GM19395 (cell line): ENCODE measurements around the gene AKR1A1.
A peak's percentile ranks its signal among the peaks of the same experiment; 100 is the strongest.
"Not testable (repeated sequence)": the region's sequence is repeated elsewhere in the genome, so short reads cannot be mapped to it uniquely, and the experiment has no call there.

Source experiments
- ATAC-seq: cut with Tn5 transposase; IDR thresholded peaks from one replicate; pipeline ENCODE4 v1.9.1; 2021; ENCODE audit warnings: mild to moderate bottlenecking, moderate library complexity; ENCODE audit not compliant: unreplicated experiment

Gene AKR1A1

DNA sequence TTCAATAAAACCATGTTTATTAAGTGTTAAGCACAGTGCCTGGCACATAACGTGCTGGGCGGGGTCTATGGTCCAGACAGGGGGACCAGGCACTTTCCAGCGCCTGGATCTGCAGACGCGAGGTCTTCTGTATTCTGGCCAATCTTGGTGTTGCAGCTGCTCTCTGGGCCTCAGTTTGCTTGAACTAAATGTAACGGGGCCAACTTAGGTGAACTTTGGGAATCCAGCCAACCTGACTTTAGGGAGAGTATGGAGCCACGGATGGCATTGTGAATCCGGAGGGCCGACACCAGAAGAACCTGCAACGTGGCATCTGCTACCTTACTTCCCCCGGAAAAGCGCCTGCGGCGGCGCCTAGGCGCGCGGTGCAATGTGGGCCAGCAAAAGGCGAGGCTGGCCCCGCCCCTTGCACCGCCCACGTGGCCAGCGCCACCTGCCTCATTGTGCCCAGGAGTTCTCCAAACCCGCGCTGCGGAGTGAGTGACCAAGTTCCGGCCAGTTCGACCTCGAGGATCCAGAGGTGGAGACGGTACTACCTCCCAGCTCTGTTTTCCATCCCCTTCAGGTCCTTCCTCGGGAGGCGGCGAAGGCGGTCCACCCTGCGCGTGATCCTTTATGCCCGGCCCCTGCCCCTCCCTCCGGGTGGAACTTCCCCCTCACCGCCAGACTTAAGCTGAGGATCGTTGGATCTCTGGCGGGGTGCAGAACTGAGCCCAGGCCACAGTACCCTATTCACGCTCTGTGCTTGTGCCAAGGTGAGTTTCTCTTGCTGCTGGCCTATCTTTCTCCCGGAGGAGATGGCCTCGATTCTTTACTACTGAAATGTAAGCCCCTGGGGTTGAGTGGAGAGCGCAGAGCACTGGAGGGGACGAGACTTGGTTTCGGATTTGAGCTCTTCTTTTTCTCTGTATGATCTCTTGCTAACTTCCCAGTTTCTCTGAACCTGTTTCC is at the start of gene AKR1A1:
Gene AKR1A1, plus strand, starts transcription at position 426 of the 951 bp plus-strand sequence. CDS start 10,969 bp downstream, outside the sequence.
- ATAC-seq = peak; percentile 88

- ATAC-seq = no peak
These were observed 49.1 kb upstream of the AKR1A1 start for GRCh38 chr1:45501505-45501859.

- no peak for ATAC-seq
These were observed 46.9 kb upstream of the AKR1A1 start for GRCh38 chr1:45503462-45504360.

DNA sequence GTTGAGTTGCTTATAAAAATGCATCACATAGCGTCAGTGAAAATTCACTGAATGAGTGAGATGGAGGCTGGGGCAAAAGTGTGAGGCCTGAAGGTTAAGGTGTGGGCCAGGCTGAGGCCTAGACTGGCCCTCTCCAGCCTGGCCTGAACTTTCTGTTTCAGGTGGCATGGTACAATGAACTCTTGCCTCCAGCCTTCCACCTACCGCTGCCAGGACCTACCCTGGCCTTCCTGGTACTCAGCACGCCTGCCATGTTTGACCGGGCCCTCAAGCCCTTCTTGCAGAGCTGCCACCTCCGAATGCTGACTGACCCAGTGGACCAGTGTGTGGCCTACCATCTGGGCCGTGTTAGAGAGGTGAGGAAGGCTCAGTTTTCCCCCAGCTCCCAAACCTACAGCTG is 43.4 kb upstream of the AKR1A1 start:
- ATAC-seq = no peak

DNA sequence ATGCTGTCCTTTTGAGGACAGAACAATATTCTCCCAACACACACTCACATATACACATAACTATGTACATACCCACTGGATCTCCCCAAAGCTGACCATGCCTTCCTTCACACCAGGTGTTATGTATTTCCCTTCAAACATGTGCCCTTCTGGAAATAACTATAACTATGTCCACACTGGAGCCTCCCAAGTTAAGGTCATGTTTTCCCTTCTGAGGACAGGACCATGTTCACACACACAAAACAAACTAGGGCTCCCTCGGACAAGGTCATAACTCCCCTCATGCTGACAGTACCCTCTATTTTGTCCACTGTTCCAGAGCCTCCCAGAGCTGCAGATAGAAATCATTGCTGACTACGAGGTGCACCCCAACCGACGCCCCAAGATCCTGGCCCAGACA is 42.7 kb upstream of the AKR1A1 start:
- ATAC-seq = no peak

GRCh38 chr1:45508295-45509151 is 42.1 kb upstream of the AKR1A1 start:
- ATAC-seq = no peak

DNA sequence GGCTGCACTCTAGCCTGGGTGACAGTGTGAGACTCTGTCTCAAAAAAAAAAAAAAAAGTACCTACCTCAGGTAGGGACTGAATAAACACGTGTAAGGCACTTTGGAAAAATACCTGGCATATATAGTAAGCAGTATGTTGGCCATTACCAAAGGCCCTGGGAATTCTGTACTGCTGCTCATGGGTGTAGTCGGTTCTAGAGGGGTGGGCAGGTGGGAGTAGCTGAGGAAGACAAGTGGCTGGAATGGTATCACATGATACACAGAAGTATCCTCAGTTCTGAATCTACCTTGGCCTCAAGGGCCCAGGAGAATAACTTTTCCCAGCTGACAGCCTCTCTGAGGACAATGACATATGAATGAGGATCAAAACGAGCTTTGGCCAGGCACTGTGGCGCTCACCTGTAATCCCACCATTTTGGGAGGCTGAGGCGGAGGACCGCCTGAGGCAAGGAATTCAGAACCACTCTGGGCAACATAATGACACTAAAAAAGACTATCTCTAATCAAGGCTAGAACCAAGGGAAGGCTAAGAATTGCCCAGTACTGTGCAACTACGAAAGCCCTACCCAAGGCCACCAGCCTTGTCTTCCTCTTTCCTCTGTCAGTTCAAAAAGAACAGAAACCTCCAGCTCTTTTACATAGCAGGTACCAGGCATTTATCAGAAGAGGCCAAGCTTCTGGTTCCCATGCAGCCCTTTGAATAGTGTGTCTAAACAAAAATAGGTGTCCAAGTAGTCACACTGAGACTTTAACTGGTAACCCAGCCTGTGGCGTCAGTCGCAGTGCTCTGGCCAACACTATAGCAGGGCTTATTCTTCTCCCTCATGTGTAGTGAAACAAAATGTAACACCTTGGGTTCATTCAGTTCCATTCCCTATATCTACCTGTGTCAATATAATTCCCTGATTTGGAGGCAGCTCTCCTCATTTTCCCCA is 40.3 kb upstream of the AKR1A1 start:
- ATAC-seq = no peak

- ATAC-seq = no peak
These were observed 39.6 kb upstream of the AKR1A1 start for GRCh38 chr1:45510972-45511527.

DNA sequence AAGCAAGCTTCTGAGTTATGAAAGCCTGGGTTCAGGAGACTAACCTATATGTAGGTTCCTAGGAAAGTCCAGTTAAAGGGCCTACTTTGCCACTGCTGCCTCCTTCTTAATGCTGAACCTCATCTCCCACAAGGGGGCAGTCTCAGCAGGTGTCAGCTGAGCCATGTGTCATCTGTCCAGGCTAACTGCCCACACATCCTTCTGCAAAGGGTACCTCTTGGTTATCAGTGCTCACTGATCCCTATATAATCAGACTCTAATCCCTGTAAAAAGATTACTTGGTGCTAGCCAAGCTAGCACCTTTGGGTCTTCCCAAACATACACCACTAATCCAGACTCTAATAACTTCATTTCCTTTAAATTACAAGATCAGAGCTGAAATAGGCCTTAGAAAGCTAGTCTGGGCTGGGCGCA is 38.0 kb upstream of the AKR1A1 start:
- no peak for ATAC-seq

GRCh38 chr1:45513532-45514260 is 36.9 kb upstream of the AKR1A1 start:
- not testable (repeated sequence) for ATAC-seq

DNA sequence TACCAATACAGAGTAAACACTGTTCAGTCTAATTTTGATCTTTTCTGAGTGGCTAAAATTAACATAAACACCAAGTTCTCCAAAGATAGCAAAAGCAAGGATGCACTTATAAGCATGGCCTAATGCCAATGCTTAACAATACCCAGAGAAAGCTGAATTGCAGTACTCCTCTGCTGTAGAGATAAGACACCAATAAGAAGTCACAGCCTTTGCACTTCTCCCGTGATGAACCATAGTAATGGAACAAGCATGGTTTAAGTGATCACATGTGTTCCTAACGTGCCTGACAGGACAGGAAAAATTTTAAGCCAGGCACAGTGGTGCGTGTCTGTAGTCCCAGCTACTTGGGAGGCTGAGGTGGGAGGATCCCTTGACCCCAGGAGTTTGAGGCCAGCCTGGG is 34.6 kb upstream of the AKR1A1 start:
- ATAC-seq = no peak

GRCh38 chr1:45516465-45516864 is 34.2 kb upstream of the AKR1A1 start:
- no peak for ATAC-seq

DNA sequence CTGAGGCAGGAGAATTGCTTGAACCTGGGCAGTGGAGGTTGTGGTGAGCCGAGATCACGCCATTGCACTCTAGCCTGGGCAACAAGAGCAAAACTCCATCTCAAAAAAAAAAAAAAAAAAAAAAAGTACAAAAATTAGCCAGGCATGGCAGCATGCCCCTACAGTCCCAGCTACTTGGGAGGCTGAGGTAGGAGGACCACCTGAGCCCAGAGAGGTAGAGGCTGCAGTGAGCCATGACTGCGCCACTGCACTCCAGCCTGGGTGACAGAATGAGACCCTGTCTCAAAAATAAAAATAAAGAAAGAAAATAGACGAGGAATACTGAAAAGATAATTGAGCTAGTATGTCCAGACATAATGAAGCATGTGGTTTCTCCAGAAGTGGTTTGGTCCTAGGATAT is 32.3 kb upstream of the AKR1A1 start:
- ATAC-seq = not testable (repeated sequence)

DNA sequence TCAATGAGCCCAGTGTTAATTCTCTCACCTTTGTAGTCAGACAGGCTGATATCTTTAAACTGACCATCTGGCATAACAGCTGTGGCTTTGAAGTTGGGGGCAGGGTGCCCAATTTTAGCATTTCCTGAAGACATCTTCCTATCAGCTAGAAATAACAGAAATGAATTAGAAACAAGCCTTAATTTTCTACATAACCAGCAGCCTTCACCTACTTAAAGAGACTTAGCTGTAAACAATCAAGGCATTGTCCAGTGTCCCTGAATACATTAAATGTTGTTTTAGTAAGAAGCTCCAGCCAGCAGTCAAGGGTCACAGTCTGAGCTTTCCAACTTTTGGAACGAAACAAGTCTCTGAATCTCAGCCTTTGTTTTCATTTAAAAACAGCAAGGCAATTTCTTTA is 31.7 kb upstream of the AKR1A1 start:
- ATAC-seq = no peak

GRCh38 chr1:45519774-45520173 is 30.9 kb upstream of the AKR1A1 start:
- not testable (repeated sequence) for ATAC-seq

DNA sequence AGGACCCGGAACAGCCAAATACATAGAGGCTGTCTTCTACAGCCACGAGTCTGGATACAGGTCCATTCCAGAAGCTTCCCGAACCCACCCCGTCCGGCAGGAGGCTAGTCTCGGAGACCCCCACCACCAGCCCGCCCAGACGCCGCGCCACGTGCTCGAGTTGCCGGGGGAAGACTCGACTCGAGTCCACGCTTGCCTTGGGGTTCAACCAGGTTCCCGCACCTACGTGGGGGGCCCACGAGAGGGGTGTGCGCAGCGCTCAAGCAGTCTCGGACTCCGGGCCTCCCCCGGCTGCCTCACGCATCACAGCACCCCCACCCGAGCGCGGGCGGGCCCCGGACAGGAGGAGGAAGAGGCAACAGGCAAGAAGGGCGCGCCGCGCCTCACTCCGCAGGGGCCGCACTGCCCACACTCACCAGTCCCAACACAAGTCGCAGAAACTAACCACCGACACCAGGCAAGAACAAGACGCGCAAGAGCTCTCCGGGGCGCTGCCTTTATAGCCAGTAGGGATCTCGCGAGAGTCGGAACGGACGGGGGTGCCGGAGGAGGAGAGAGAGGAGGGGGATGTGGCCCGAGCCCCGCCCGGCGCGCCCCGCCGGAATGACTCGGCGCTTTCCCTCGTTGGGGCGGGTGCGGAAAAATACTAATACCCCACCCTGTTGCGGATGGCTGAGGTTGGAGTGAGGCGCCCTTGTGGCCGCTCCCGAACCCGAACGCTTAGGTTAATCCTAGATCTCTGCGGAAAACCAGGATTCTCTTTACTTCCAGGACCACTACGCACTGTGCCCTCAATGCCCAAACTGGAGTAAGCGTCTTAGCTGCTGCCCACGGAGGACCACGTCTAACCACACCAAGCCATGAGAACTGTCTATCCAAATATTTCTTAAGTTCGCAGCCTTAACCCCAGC is 29.0 kb upstream of the AKR1A1 start, which contains the start of gene PRDX1:
Gene PRDX1, minus strand, starts transcription at position 472 of the 911 bp plus-strand sequence. CDS start 2,841 bp downstream, outside the sequence.
- peak; percentile 85 for ATAC-seq

DNA sequence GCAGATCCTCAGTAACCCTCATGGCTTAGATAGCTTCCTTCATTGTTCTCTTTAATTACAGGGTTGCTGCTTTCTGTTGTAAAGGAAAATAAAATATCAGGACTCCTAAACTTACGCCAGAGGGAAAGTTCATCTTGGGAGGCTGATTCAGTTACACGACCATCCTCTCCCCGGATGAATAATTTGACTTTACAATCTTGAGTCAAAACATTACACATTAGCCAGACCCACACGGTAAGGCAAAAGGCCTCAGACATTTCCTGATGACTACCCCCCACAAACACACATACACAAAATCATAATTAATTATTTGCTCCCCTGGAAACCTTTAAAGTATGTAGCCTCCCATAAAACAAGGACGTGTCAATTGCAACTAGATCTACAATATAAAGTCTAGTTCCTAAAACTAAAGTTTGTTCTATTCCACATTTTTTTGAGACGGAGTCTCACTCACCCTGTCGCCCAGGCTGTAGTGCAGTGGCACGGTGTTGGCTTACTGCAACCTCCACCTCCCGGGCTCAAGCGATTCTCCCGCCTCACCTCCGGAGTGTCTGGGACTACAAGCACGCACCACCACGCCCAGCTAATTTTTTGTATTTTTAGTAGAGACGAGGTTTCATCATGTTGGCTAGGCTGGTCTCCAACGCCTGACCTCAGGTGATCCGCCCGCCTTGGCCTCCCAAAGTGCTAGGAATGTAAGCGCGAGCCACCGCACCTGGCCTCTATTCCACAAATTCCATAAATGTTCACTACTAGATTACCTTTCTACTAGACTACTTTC is 28.1 kb upstream of the AKR1A1 start:
- peak; percentile 16 for ATAC-seq
